Cardiac fibroblast (primary cell): ENCODE measurements around the gene ATXN1.

Experiments
- DNase-seq, 2 donors: peaks; one replicate each; pipeline versions ENCODE4 v3.0.0 to v3.0.0-alpha.2; 2010; ENCODE audit warnings: low read depth in 2 of 2
- H3K4me3 ChIP-seq, 2 donors: replicated peaks in 1 of 2; 1 replicate in 1 of 2; 2 replicates in 1 of 2; pipeline ENCODE4 v1.5.1; 2011; ENCODE audit warnings: low read depth in 2 of 2, low read length in 2 of 2, mild to moderate bottlenecking in 2 of 2, moderate library complexity in 1 of 2
- TF ChIP-seq, protein P1 (sequence below): IDR thresholded peaks from one replicate; pipeline ENCODE4 v1.5.1; 2011; ENCODE audit warnings: low read depth, mild to moderate bottlenecking, low read length, inconsistent platforms

ATXN1 gene

DNA sequence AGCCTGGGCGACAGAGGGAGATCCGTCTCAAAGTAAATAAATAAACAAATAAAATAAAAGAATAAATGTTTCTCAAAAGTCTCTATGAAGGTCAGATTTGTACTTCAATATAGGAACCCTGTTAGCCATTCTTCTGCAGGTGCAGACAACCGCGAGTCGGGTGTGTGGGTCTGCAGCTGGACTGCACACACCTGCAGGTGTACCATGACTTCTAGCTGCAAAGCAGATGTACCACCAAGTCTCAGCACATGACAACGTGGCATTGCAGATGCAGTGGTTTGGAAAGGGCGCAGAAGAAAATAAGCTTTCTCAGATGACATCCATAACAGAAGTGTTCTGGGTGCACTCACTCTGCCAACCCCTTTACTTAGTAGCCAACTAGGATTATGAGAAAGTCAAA is 239.7 kb downstream of the ATXN1 start:
- TF ChIP-seq, protein P1, sequence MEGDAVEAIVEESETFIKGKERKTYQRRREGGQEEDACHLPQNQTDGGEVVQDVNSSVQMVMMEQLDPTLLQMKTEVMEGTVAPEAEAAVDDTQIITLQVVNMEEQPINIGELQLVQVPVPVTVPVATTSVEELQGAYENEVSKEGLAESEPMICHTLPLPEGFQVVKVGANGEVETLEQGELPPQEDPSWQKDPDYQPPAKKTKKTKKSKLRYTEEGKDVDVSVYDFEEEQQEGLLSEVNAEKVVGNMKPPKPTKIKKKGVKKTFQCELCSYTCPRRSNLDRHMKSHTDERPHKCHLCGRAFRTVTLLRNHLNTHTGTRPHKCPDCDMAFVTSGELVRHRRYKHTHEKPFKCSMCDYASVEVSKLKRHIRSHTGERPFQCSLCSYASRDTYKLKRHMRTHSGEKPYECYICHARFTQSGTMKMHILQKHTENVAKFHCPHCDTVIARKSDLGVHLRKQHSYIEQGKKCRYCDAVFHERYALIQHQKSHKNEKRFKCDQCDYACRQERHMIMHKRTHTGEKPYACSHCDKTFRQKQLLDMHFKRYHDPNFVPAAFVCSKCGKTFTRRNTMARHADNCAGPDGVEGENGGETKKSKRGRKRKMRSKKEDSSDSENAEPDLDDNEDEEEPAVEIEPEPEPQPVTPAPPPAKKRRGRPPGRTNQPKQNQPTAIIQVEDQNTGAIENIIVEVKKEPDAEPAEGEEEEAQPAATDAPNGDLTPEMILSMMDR = no peak
- no peak for DNase-seq

GRCh38 chr6:16519265-16520242 is 241.7 kb downstream of the ATXN1 start:
- TF ChIP-seq, protein P1 = no peak
- peak in 1 of 2 donors; percentile 60 for DNase-seq
- no peak overlapping the region for H3K4me3 ChIP-seq

More for the DNA sequence above, 239.7 kb downstream of the ATXN1 start:
- no peak overlapping the region for H3K4me3 ChIP-seq

GRCh38 chr6:16518265-16518664 is 243.0 kb downstream of the ATXN1 start:
- no peak for DNase-seq
- TF ChIP-seq, protein P1 = no peak
- no peak overlapping the region for H3K4me3 ChIP-seq

- TF ChIP-seq, protein P1 = peak; percentile 64
- peak; percentile 81 for DNase-seq
Observed at GRCh38 chr6:16514249-16514648, 247.0 kb downstream of the ATXN1 start.

GRCh38 chr6:16512544-16513290 is 248.5 kb downstream of the ATXN1 start:
- TF ChIP-seq, protein P1 = no peak
- no peak overlapping the region for H3K4me3 ChIP-seq
- no peak for DNase-seq

More at GRCh38 chr6:16514249-16514648, 247.0 kb downstream of the ATXN1 start:
- no peak overlapping the region for H3K4me3 ChIP-seq

DNA sequence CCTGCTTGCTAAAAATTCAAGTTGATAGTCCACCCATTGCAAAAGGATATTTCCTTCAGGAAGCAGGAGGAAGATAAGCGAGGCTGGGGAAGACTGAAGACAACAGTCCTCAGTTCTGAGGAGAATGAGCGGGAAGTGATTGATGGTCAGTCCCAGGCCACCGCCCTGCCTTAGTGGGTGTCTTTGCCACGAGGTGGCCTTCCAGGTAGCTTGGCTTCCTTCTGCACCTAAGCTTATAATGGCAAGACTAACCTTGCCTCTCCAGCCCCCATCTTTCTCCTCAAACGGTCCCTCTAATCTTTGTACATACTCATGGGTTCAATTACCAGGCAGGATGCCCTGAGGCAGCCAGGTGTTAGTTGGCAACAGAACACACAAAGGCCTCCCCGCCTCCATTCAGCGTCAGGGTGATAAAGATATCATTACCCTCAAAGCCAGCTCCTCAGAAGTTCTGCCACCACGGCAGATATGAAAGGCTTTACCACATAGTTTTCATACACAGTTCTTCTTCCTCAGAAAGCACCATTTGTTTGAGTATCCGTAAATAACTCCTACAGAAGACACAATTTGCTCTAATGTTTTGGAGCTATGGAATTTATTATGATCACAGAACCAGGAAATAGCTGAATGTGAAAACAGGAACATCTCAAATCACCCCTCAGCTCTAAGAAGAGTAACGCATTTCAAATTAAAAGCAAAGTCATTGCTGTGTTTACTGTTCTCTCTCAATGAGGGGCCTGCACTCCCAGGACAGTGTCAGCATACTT is 249.4 kb downstream of the ATXN1 start:
- no peak for DNase-seq
- TF ChIP-seq, protein P1 = no peak
- H3K4me3 ChIP-seq = no peak overlapping the region
